ENCODE results near the gene SLC25A48. TPM values are rescaled to one million over a fixed set of nuclear protein-coding genes. Genes with fewer than 3 reads are reported as not detected.

SLC25A48 gene
- total RNA-seq, 1 experiment from 2014 or later = 1.6 TPM

- no peaks in the 10 kb centered on the region for H3K36me3 Mint-ChIP-seq (ENCODE audit: insufficient read depth, unreplicated experiment)
- Histone ChIP-seq H3K36me3 (ENCODE audit: control insufficient read depth, insufficient read depth, low read length) (no peaks in the 10 kb centered on the region), H3K4me1 (no peaks in the 10 kb centered on the region), H3K4me3 (ENCODE audit: low read depth, low read length) (no peak overlapping the region), H3K27me3 (replicated peaks; ENCODE audit: control insufficient read depth, insufficient read depth, low read length) (no peaks in the 10 kb centered on the region), H3K9me3 (no peaks in the 10 kb centered on the region)
- DNase-seq = no peak
- H3K27ac Mint-ChIP-seq (ENCODE audit: unreplicated experiment) = no peak overlapping the region
- BruUV-seq (replicated peaks) = no TSS peak
- H3K27me3 Mint-ChIP-seq (ENCODE audit: insufficient read depth, unreplicated experiment) = peaks cover 4% of the 10 kb centered on the region
- H3K4me3 Mint-ChIP-seq (ENCODE audit: unreplicated experiment) = no peak overlapping the region
- POLR2A ChIA-PET = no interaction called here
- intact Hi-C loops (cut with micrococcal nuclease; ENCODE audit: unreplicated experiment) = no loop called here
- H3K4me1 Mint-ChIP-seq (ENCODE audit: low read depth, unreplicated experiment) = no peaks in the 10 kb centered on the region
- CTCF ChIA-PET = no interaction called here
- TF ChIP-seq, protein P1, sequence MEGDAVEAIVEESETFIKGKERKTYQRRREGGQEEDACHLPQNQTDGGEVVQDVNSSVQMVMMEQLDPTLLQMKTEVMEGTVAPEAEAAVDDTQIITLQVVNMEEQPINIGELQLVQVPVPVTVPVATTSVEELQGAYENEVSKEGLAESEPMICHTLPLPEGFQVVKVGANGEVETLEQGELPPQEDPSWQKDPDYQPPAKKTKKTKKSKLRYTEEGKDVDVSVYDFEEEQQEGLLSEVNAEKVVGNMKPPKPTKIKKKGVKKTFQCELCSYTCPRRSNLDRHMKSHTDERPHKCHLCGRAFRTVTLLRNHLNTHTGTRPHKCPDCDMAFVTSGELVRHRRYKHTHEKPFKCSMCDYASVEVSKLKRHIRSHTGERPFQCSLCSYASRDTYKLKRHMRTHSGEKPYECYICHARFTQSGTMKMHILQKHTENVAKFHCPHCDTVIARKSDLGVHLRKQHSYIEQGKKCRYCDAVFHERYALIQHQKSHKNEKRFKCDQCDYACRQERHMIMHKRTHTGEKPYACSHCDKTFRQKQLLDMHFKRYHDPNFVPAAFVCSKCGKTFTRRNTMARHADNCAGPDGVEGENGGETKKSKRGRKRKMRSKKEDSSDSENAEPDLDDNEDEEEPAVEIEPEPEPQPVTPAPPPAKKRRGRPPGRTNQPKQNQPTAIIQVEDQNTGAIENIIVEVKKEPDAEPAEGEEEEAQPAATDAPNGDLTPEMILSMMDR (IDR thresholded peaks at IDR 0.05; ENCODE audit: insufficient read depth in 1 of 2, low read depth in 1 of 2, low read length in 1 of 2, severe bottlenecking in 1 of 2, unreplicated experiment in 1 of 2) = no peak
- H3K9me3 Mint-ChIP-seq (ENCODE audit: unreplicated experiment) = no peaks in the 10 kb centered on the region
Observed at GRCh38 chr5:135869935-135870334, 35.5 kb downstream of the SLC25A48 start.

GRCh38 chr5:135871268-135871915, 36.9 kb downstream of the SLC25A48 start:
- Mint-ChIP-seq H3K9me3 (ENCODE audit: unreplicated experiment) (no peaks in the 10 kb centered on the region), H3K4me1 (ENCODE audit: low read depth, unreplicated experiment) (no peaks in the 10 kb centered on the region), H3K4me3 (ENCODE audit: unreplicated experiment) (no peak overlapping the region), H3K27ac (ENCODE audit: unreplicated experiment) (no peak overlapping the region), H3K36me3 (ENCODE audit: insufficient read depth, unreplicated experiment) (no peaks in the 10 kb centered on the region), H3K27me3 (ENCODE audit: insufficient read depth, unreplicated experiment) (peaks cover 4% of the 10 kb centered on the region)
- TF ChIP-seq, protein P1 (IDR thresholded peaks at IDR 0.05; ENCODE audit: insufficient read depth in 1 of 2, low read depth in 1 of 2, low read length in 1 of 2, severe bottlenecking in 1 of 2, unreplicated experiment in 1 of 2) = no peak
- H3K4me1 ChIP-seq = no peaks in the 10 kb centered on the region
- ChIA-PET POLR2A (no interaction called here), CTCF (no interaction called here)
- intact Hi-C loops (cut with micrococcal nuclease; ENCODE audit: unreplicated experiment) = no loop called here
- H3K9me3 ChIP-seq = no peaks in the 10 kb centered on the region
- no peak overlapping the region for H3K4me3 ChIP-seq (ENCODE audit: low read depth, low read length)
- no peaks in the 10 kb centered on the region for H3K27me3 ChIP-seq (replicated peaks; ENCODE audit: control insufficient read depth, insufficient read depth, low read length)
- no peaks in the 10 kb centered on the region for H3K36me3 ChIP-seq (ENCODE audit: control insufficient read depth, insufficient read depth, low read length)
- DNase-seq = no peak
- no TSS peak for BruUV-seq (replicated peaks)

GRCh38 chr5:135873831-135874230, 39.4 kb downstream of the SLC25A48 start:
- H3K4me1 ChIP-seq = no peaks in the 10 kb centered on the region
- H3K27ac Mint-ChIP-seq (ENCODE audit: unreplicated experiment) = no peak overlapping the region
- no peaks in the 10 kb centered on the region for H3K4me1 Mint-ChIP-seq (ENCODE audit: low read depth, unreplicated experiment)
- H3K36me3 ChIP-seq (ENCODE audit: control insufficient read depth, insufficient read depth, low read length) = no peaks in the 10 kb centered on the region
- POLR2A ChIA-PET = no interaction called here
- no peak for DNase-seq
- no peak overlapping the region for H3K4me3 ChIP-seq (ENCODE audit: low read depth, low read length)
- H3K36me3 Mint-ChIP-seq (ENCODE audit: insufficient read depth, unreplicated experiment) = no peaks in the 10 kb centered on the region
- no peaks in the 10 kb centered on the region for H3K9me3 ChIP-seq
- CTCF ChIA-PET = interaction anchor here (0.7 to 1.2 kb wide), 4 partner anchors 39 to 313 kb away, joined by 3 to 4 read pairs (median 3); no protein-coding TSS in a partner anchor
- BruUV-seq (replicated peaks) = no TSS peak
- H3K27me3 ChIP-seq (replicated peaks; ENCODE audit: control insufficient read depth, insufficient read depth, low read length) = no peaks in the 10 kb centered on the region
- TF ChIP-seq, protein P1 (IDR thresholded peaks at IDR 0.05; ENCODE audit: insufficient read depth in 1 of 2, low read depth in 1 of 2, low read length in 1 of 2, severe bottlenecking in 1 of 2, unreplicated experiment in 1 of 2) = no peak
- no peaks in the 10 kb centered on the region for H3K27me3 Mint-ChIP-seq (ENCODE audit: insufficient read depth, unreplicated experiment)
- no peak overlapping the region for H3K4me3 Mint-ChIP-seq (ENCODE audit: unreplicated experiment)
- intact Hi-C loops (cut with micrococcal nuclease; ENCODE audit: unreplicated experiment) = no loop called here
- H3K9me3 Mint-ChIP-seq (ENCODE audit: unreplicated experiment) = no peaks in the 10 kb centered on the region
